Smooth muscle cell (in vitro differentiated cells): ENCODE measurements around the gene IDUA. TPM values are rescaled to one million over a fixed set of nuclear protein-coding genes. Genes with fewer than 3 reads are reported as not detected.

Experiments
- DNase-seq: peaks from one replicate; lab custom pipeline; 2025; ENCODE audit not compliant: unreplicated experiment; lab: John Stamatoyannopoulos, UW
- H2AFZ ChIP-seq: fragments of 200-600 bp; sonication (generic); 2 replicates; pipeline ENCODE4 v1.6.0; 2016; ENCODE audit warnings: antibody characterized with exemption, low read depth, mild to moderate bottlenecking
- H3F3A ChIP-seq: fragments of 200-600 bp; sonication (generic); 2 replicates; pipeline ENCODE4 v1.6.0; 2017; ENCODE audit warnings: antibody characterized with exemption, low read depth
- H3K27ac ChIP-seq: fragments of 200-600 bp; sonication (generic); 2 replicates; pipeline ENCODE4 v1.5.1; 2016; ENCODE audit warnings: low read depth, mild to moderate bottlenecking
- H3K27me3 ChIP-seq: fragments of 200-600 bp; sonication (generic); 2 replicates; pipeline ENCODE4 v1.6.1; 2016; ENCODE audit warnings: low read depth, mild to moderate bottlenecking
- H3K36me3 ChIP-seq: fragments of 200-600 bp; sonication (generic); 2 replicates; pipeline ENCODE4 v1.5.1; 2016; ENCODE audit warnings: low read depth
- H3K4me1 ChIP-seq: fragments of 200-600 bp; sonication (generic); 2 replicates; pipeline ENCODE4 v1.5.1; 2016; ENCODE audit warnings: low read depth
- H3K4me2 ChIP-seq: fragments of 200-600 bp; sonication (generic); 2 replicates; pipeline ENCODE4 v1.6.0; 2016; ENCODE audit warnings: mild to moderate bottlenecking
- H3K4me3 ChIP-seq: fragments of 200-600 bp; sonication (generic); 2 replicates; pipeline ENCODE4 v1.5.1; 2016; ENCODE audit warnings: mild to moderate bottlenecking
- H3K79me2 ChIP-seq: fragments of 200-600 bp; sonication (generic); 2 replicates; pipeline ENCODE4 v1.6.0; 2016; ENCODE audit warnings: low read depth, mild to moderate bottlenecking
- H3K9ac ChIP-seq: fragments of 200-600 bp; sonication (generic); 2 replicates; pipeline ENCODE4 v1.6.0; 2016; ENCODE audit warnings: low read depth
- H3K9me3 ChIP-seq: fragments of 200-600 bp; sonication (generic); replicated peaks from 2 replicates; pipeline ENCODE4 v1.5.1; 2016; ENCODE audit warnings: low read depth
- H4K20me1 ChIP-seq: fragments of 200-600 bp; sonication (generic); 2 replicates; pipeline ENCODE4 v1.6.0; 2016; ENCODE audit warnings: low read depth
- WGBS: methylation state at CpG from one replicate; pipeline ENCODE4 v1.1.7; 2016; ENCODE audit warnings: low lambda C conversion rate; 5-methylcytosine and 5-hydroxymethylcytosine counted together
- polyA plus RNA-seq: library from polyadenylated mRNA; unstranded; fragments of >200 nt; fragmentation: Nextera tagmentation; extraction: Ambion mirVana; gene quantifications from 2 replicates; pipeline ENCODE4 v1.2.1, GENCODE V29; 2016
- total RNA-seq: library from RNA; depleted of rRNA; stranded (reverse); fragments of >200 nt; gene quantifications from 2 replicates; pipeline ENCODE4 v1.2.3, GENCODE V29; 2014
- TF ChIP-seq, protein P1 (sequence below): fragments of 200-600 bp; sonication (generic); IDR thresholded peaks from 2 replicates; pipeline ENCODE4 v1.5.1; 2017; ENCODE audit warnings: borderline replicate concordance, mild to moderate bottlenecking, antibody characterized with exemption; ENCODE audit not compliant: insufficient read depth, poor library complexity, severe bottlenecking

The IDUA gene
- total and polyA plus RNA-seq, 2 experiments from 2014 or later, result 6.3 to 49.9 TPM

DNA sequence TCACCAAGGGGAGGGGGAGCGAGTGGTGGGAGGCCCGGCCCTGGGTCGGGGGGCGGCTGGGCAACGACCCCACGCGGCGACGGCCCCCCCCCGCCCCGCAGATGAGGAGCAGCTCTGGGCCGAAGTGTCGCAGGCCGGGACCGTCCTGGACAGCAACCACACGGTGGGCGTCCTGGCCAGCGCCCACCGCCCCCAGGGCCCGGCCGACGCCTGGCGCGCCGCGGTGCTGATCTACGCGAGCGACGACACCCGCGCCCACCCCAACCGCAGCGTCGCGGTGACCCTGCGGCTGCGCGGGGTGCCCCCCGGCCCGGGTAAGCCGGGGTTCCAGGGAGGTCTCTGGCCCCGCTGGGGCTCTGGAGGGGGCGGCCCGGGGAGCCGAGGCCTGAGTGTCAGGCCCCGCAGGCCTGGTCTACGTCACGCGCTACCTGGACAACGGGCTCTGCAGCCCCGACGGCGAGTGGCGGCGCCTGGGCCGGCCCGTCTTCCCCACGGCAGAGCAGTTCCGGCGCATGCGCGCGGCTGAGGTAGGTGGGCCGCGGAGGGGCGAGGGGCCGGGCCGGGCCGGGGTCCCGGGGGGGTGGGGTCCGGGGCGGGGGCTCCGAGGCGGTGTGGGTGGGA lies 15.9 kb downstream of the IDUA start:
- TF ChIP-seq, protein P1, sequence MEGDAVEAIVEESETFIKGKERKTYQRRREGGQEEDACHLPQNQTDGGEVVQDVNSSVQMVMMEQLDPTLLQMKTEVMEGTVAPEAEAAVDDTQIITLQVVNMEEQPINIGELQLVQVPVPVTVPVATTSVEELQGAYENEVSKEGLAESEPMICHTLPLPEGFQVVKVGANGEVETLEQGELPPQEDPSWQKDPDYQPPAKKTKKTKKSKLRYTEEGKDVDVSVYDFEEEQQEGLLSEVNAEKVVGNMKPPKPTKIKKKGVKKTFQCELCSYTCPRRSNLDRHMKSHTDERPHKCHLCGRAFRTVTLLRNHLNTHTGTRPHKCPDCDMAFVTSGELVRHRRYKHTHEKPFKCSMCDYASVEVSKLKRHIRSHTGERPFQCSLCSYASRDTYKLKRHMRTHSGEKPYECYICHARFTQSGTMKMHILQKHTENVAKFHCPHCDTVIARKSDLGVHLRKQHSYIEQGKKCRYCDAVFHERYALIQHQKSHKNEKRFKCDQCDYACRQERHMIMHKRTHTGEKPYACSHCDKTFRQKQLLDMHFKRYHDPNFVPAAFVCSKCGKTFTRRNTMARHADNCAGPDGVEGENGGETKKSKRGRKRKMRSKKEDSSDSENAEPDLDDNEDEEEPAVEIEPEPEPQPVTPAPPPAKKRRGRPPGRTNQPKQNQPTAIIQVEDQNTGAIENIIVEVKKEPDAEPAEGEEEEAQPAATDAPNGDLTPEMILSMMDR, result no peak
- 5% methylated on average over 25 of the region's 75 CpGs for WGBS
- no peak overlapping the region for H3K9ac ChIP-seq
- no peaks in the 10 kb centered on the region for H3F3A ChIP-seq
- no peaks in the 10 kb centered on the region for H3K79me2 ChIP-seq
- no peak for DNase-seq
- no peaks in the 10 kb centered on the region for H3K9me3 ChIP-seq
- H2AFZ ChIP-seq, result no peak overlapping the region
- no peak overlapping the region for H3K4me3 ChIP-seq
- H3K4me1 ChIP-seq, result peaks cover under 1% of the 10 kb centered on the region
- H3K4me2 ChIP-seq, result peak overlapping the region; percentile 48
- peaks cover 11% of the 10 kb centered on the region for H4K20me1 ChIP-seq
- H3K27me3 ChIP-seq, result peaks cover 84% of the 10 kb centered on the region
- H3K36me3 ChIP-seq, result no peaks in the 10 kb centered on the region
- H3K27ac ChIP-seq, result no peak overlapping the region

- TF ChIP-seq, protein P1, result no peak
- no peak for DNase-seq
- Histone ChIP-seq H3K9me3 (no peaks in the 10 kb centered on the region), H2AFZ (no peak overlapping the region), H3K27ac (no peak overlapping the region), H3K27me3 (peaks cover 84% of the 10 kb centered on the region), H3F3A (no peaks in the 10 kb centered on the region), H3K4me2 (peak overlapping the region; percentile 48), H3K36me3 (no peaks in the 10 kb centered on the region), H3K9ac (no peak overlapping the region), H3K4me3 (no peak overlapping the region), H4K20me1 (peaks cover 4% of the 10 kb centered on the region), H3K79me2 (no peaks in the 10 kb centered on the region), H3K4me1 (no peaks in the 10 kb centered on the region)
- WGBS, result 62% methylated on average over 28 of the region's 63 CpGs
These were observed 16.6 kb downstream of the IDUA start for GRCh38 chr4:1003271-1004070.

DNA sequence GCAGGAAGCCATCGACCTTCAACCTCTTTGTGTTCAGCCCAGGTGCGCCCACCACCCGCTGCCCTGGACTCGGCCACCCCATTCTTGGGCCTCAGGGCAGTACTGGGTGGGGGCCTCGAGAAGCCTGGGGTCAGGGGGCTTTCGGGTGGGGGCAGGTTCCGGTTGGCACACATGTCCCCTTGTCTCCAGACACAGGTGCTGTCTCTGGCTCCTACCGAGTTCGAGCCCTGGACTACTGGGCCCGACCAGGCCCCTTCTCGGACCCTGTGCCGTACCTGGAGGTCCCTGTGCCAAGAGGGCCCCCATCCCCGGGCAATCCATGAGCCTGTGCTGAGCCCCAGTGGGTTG lies 17.2 kb downstream of the IDUA start:
- H3K27ac ChIP-seq, result no peak overlapping the region
- no peaks in the 10 kb centered on the region for H3K79me2 ChIP-seq
- TF ChIP-seq, protein P1, result no peak
- H4K20me1 ChIP-seq, result no peaks in the 10 kb centered on the region
- H3K27me3 ChIP-seq, result peaks cover 87% of the 10 kb centered on the region
- H2AFZ ChIP-seq, result no peak overlapping the region
- H3K36me3 ChIP-seq, result no peaks in the 10 kb centered on the region
- H3K4me3 ChIP-seq, result no peak overlapping the region
- no peak for DNase-seq
- H3K4me1 ChIP-seq, result peaks cover 1% of the 10 kb centered on the region
- no peak overlapping the region for H3K4me2 ChIP-seq
- no peaks in the 10 kb centered on the region for H3K9me3 ChIP-seq
- 93% methylated on average over 9 of the region's 13 CpGs for WGBS
- no peak overlapping the region for H3K9ac ChIP-seq
- no peaks in the 10 kb centered on the region for H3F3A ChIP-seq
